Measurements from ENCODE around the gene NLK.
"Not testable (repeated sequence)": the region's sequence is repeated elsewhere in the genome, so short reads cannot be mapped to it uniquely, and the experiment has no call there.

Gene NLK

DNA sequence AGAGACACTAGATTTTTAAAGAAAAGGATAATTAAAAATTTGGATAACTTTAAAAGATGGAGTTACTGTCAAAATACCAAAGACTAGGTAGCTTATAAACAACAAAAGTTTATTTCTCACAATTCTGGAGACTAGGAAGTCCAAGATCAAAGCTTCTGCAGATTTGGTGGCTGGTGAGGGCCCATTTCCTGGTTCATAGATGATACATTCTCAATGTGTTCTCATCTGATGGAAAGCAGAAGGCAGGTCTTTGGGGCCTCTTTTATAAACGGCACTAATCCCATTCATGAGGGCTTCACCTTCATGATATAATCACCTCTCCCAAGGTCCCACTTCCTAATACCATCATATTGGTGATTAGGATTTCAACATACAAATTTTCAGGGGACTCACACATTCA lies 33.7 kb downstream of the NLK start:
- DNase-seq: no peak

DNA sequence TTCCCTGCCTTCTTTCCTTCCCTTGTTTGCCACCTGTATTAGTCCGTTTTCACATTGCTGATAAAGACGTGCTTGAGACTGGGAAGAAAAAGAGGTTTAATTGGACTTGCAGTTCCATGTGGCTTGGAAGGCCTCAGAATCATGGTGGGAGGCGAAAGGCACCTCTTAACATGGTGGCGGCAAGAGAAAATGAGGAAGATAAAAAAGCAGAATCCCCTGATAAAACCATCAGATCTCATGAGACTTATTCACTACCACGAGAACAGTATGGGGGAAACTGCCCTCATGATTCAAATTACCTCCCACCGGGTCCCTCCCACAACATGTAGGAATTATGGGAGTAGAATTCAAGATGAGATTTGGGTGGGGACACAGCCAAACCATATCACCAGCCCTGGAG lies 34.7 kb downstream of the NLK start:
- not testable (repeated sequence) for DNase-seq

DNA sequence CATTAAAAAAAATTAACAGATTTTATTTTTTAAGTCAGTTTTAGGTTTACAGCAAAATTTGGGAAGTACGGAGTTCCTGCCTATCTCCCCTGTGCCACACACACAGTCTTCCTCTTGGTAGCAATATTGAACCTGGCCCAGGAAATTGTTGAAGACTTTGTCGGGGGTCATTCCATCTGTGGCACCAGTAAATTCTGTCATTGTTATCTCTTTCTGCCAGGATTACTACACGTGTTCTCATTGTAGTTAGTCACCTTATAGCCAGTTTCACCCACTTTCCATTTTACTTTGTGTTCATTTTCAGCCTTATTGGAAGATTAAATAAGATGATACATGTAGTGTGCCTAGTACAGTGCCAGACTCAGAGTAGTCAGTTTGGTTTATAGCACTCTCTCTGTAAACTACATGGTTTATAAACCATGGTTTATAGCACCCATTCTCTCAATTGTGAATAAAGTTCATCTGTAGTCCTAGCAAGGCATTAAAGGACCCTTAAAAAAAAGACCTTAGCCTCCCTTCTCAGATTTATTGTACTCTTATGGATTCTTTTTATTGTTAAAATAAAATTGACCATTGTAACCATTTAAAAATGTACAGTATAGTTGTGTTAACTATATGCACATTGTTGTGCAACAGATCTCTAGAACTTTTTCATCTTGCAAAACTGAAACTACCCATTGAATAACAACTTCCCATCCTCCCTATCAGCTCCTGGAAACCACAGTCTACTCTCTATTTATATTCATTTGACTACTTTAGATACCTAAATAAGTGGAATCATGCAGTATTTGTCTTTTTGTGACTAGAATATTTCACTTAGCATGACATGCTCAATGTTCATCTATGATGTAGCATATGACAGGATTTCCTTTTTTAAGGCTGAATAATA lies 36.1 kb downstream of the NLK start:
- DNase-seq: no peak

DNA sequence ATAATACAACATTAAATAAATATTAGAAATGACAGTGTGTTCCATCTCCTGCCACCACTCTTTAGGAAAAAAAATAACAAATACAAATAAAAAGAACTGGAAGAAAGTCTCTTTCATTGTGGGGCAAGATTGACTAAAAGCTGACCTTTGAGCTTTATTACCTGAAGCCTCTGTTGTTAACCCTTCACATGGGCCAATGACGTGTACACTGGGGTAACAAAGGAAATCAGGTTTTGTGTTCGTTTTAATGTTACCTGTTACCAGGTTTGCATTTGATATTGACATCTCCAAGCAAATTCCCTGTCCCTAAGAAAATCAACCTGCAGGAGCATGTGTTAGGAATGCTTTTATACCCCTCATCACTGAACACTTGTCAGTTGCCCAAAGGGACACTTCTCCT lies 39.0 kb downstream of the NLK start:
- DNase-seq: no peak

DNA sequence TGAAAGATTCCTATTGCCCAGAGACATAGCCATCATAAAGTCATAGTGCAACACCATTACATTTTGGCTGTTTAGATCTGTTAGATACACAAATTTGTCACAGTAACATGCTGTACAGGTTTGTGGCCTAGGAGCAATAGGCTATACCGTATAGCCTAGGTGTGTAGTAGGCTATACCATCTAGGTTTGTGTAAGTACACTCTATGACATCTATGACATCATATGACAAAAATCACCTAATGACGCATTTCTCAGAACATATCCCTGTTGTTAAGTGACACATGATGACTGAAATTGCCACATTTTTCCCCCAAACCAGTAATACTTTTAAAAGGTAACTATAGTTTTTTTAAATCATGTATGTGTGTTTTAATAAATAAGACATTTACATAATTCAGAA lies 43.3 kb downstream of the NLK start:
- DNase-seq: no peak

DNA sequence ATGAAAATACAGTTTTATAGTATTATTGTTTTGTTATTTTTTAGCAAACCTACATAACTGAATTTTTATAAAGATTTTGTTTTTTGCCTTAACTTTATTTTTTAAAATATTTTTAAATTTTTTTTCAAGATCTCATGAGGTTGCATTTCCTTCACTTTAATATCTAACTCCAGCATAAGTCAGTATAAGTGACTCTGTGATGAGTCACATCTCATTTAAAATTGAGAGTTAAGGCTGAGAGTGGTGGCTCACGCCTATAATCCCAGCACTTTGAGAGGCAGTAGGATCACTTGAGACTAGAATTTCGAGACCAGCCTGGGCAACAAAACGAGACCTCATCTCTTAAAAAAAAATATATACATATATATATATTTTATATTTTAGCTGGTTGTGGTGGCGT lies 44.0 kb downstream of the NLK start:
- no peak for DNase-seq

DNA sequence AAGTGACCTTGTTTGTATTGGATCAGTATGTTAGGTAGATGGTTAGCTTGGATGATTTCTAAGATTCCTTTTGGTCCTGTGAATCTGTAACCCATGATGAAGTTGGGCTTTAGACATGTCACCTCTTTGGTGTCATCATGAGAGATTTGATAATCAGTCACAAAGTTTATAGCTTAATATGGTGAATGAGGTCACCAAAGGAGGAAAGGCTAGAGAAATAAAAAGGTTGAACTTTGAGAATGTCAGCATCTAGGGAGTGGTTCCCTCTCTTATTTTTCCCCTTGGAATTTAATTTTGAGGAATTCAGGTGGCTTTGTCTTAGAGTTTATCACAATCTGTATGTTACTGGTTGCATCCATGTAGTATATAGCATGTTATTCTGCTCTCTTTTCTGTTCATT lies 45.3 kb downstream of the NLK start:
- no peak for DNase-seq

DNA sequence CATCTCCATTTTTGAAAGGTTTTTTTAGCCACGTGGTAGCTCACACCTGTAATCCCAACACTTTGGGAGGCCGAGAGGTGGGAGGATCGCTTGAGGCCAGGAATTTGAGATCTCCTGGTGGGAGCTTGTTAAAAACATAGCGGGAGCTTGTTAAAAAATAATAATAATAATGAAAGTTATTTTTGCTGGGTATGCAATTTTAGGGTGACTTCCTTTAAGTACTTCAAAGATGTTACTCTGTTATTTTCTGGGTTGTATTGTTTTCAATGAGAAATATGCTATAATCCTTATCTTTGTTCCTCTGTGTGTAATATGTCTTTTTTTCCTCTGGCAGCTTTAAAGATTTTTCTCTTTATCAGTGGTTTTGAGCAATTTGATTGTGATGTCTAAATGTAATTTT lies 48.1 kb downstream of the NLK start:
- DNase-seq: no peak

DNA sequence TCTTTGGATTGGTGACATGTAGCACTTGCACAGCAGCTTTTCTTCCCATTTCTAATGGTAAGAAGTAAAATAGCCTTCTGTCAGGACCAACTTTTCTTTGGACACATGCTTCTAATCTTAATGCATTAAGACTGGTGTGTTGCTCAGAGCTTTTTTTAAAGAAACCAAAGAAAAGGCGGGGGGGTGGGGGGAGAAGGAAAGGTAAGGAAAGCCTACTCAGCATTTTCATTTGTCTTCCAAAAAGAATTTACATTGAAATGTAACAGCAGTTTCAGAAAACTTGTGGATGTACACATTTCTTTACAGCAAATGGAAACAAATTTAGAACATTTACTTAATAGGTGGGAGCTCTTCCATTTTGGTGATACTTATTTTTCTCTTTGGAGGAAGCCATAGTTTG lies 49.6 kb downstream of the NLK start:
- no peak for DNase-seq

DNA sequence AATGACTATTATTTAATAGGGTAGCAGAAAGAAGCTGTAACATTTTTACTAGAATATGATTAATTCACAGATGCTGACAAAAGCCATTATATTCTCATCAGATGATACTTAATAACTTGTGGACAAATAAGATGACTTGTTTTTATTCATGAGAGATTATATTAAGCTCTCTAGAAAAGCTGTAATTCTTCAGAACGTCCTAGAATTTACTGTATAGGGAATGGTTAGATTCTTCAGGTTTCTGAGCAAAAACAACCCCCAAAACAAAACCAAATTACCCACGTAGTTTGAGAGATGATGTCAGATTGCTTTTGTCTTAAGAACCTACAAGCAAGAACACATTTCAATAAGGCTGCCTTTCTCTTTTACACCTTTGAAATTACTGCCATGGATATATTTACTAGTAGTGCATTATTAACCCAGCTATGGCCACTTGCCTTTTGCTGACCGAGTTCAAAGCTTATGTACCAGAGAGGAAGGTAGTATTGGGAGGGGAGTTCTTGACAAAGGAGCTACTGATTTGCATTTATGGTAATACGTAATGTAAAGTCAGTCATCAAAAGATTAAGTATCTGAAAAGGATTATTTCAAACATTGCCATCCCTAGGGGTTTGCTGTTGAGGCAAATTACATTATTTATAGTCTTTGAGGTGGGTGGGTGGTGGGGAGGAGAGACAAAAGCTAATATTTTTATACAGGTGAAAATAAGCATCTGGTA lies 51.7 kb downstream of the NLK start:
- no peak for DNase-seq

DNA sequence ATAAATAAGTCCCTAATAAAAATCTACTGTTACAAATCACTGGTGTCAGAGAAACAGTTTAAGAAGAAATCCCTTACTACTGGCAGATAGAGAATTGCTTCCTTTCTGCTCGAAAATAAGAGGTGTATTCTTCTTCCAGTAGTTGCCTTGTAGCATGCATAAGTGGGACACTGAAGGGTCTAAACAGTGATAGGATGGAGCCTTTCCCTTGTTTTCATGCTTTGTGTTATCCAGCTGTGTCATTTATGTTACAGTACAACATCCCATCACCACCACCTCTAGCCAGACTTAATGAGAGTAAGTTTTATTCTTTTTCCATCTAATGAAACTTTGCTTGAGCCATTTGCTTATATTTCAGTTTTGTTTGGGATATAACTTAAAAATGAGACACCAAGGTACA lies 54.3 kb downstream of the NLK start:
- no peak for DNase-seq

DNA sequence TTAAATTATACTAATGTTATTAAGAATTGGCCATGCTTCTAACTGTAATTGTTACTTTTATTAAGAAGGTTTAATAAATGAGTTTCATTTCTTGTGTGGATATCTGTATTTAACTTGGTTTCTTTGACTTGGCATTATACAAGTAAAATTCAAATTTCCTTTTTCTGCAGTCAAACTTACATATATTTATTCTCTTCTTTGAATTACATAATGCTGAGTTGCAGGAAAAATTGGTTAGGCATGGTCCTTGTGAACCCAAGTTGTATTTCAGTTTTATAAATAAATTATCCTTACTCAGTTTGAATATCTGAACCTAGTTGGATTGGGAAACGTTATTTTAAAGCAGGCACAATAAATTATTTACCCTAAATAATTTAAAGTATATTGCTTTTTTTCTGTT lies 54.8 kb downstream of the NLK start:
- no peak for DNase-seq

DNA sequence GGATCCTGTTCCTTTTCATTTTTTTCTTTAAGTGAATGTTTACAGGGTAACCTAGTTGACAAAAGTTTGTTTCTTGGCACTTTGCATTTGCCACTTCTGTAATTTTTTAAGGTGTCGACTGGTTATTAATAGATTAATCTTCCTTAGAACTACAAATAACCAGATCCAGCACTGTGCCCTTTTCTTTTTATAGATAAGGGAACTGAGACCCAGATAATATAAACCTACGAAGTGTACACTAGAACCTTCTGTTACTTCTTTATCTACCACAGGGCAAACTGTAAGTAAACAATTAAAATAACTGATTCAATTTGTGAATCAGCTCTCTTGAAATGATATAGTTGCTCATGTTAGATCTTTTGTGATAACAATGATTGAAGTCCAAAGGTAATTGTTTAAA lies 55.4 kb downstream of the NLK start:
- DNase-seq: no peak

DNA sequence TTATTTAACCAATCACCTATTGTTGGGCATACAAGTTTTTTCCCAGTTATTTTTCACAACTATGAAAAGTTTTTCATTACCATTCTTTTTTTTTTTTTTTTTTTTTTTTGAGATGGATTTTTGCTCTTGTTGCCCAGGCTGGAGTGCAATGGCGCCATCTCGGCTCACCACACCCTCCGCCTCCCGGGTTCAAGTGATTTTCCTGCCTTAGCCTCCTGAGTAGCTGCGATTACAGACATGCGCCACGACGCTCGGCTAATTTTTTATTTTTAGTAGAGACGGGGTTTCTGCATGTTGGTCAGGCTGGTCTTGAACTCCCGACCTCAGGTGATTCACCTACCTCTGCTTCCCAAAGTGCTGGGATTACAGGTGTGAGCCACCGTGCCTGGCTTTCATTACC lies 56.1 kb downstream of the NLK start:
- not testable (repeated sequence) for DNase-seq

DNA sequence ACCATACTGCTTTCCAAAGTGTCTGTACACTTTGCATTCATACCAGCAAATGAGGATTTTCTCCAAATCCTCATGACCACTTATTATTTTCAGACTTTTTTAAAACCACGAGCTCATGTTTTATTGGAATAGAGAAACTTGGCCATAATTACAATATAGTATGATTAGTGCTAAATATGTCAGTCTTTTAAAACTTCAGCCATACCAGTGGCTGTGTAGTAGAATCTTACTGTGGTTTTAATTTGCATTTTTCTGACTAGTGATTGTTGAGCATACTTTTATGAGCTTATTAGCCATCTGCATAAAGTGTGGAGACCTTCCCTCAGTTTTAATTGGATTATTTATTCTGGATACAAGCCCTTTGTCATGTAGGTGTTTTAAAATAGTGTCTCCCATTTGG lies 57.8 kb downstream of the NLK start:
- DNase-seq: no peak

DNA sequence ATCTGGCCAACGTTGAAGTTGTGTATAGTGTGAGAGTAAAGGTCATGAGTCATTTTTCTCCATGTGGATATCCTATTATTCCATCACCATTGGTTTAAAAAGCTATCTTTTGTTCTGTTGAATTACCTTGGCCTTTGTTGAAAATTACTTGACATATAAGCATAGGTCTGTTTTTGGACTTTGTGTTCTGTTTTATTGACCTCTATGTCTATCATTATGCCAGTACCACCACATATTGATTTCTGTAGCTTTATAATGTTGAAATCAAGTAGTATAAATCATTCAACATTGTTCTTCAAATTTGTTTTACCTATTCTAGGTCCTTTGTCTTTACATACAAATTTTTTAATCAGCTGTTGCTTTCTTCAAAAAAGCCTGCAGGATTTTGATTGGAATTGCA lies 58.5 kb downstream of the NLK start:
- no peak for DNase-seq

DNA sequence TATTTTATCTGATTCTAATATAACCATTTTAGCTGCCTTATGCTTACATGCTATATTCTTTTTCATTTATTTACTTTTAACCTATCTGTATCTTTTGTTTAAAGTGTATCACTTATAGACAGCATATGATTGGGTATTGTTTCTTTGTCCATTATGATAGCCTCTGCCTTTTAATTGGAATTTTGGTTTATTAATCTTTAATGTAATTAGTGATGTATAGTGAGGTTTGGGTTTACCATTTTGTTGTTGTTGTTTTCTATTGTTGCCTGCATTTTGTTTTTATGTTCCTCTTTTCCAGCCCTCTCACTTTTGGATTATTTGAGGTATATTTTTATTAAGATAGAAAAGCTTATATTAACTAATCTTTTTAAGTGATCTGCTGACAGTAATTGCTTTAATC lies 59.4 kb downstream of the NLK start:
- DNase-seq: no peak

DNA sequence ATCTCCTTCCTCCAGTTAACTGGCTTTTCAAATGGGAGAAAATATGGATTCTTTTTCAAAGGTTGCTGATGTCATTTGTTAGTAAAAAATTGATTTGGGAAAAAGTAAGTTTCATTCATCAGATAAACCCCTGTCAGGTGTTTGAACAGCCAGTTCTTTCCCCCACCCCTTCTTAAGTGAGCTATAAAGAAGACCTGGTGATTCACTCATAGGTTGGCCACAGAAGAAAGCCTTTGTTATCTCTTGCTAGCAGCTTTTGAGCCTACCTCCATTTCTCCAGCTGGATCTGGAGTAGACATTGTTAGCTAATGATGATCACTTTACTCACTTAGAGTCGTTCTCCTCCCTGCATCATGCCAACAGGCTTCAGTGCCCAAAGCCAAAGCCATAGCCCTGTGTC lies 63.0 kb downstream of the NLK start:
- no peak for DNase-seq

DNA sequence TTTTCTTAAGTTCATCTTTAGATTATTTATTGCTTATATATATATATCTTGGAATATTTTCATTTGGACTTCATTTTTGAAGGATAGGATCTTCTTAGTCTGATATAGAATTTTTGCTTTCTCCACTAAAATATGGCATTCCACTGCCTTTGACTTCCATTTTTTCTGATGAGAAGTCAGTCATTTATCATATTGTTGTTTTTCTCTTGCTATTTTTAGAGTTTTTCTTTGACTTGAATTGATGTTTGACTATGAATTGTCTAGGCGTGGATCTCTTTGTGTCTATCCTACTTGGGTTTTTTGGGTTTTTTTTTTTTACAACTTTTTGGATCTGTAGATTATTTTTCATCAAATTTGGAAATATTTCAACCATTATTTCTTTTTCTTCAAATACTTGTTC lies 67.7 kb downstream of the NLK start:
- no peak for DNase-seq

DNA sequence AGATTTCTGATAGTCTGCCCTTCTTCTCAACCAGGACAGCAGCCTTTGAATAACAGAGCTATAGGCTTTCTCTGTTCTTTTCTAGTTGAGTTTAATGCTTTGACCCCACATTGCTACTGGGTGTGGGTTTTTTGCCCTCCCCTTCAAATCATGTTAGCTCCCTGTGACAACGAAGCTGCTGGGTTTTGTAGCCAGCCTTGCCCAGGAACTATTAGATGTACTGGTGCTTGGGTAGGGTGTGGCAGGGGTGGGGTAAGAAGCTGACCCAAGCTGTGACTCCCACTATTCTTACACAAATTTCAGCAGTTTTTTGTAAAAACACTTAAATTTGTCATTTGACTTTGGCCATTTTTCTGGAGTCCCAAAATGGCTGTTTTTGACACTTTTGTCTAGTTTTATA lies 69.7 kb downstream of the NLK start:
- DNase-seq: no peak

DNA sequence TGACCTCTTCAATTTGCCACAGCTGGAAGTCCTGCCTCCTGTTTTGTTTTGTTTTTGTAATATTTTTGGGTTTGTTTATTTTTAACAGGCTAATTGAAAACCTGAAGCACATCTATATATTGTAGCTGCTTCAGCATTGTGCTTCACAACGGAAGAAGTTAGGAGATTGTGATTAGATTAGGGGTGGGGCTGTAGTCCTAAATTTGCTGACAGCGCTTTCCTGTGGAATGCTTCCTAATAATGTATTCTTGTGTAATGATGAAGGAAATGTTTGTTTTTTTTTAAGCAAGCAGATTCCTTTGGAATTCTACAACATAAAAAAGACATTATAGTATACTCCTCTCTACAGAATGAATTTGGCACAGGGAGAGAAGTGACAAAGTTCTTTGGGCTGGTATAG lies 70.1 kb downstream of the NLK start:
- no peak for DNase-seq

DNA sequence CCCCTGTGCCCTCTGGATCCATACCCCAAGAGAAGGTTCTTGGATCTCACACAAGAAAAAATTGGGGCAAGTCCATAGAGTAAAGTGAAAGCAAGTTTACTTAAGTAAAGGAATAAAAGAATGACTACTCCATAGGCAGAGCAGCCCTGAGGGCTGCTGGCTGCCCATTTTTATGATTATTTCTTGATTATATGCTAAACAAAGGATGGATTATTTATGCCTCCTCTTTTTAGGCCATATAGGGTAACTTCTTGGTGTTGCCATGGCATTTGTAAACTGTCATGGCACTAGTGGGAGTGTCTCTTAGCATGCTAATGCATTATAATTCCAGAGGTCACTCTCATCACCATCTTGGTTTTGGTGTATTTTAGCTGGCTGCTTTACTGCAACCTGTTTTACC lies 70.8 kb downstream of the NLK start:
- DNase-seq: no peak

DNA sequence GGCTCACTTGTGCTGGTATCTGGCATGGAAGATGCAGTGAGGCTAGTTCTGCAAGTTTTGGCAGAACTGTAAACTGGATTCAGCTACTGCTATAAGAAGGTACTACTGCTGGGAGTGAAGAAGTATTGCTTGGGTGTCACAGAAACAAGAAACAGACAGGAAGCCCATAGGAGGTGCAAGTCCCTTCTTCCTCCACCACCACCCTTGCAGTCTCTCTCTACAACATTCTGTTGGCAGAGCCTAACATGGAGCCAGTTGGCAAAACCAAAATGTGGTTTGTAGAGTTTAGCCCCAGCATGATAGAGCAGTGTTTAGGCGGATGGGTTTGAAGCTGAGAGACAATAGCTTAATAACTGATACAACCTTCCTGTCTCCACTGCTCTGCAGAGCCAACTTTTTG lies 72.6 kb downstream of the NLK start:
- DNase-seq: no peak

DNA sequence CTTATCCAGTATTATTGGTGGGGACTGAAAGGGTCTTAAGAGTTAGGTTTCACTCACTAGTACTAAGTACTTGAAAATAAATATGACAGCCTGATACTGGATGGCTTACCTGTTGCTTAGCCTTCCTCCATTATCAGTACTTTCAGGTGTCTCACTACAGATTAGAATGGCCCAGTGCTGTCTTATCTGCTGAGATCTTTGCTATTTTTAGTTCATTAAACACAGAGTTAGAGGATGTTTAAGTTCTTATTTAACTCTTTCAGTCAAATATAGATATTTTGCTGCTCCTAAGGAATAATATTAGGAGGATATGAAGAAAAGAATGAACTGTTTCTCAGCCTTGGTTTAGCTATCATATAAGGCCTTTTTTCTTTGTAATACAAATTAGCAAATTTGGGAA lies 74.8 kb downstream of the NLK start:
- no peak for DNase-seq

DNA sequence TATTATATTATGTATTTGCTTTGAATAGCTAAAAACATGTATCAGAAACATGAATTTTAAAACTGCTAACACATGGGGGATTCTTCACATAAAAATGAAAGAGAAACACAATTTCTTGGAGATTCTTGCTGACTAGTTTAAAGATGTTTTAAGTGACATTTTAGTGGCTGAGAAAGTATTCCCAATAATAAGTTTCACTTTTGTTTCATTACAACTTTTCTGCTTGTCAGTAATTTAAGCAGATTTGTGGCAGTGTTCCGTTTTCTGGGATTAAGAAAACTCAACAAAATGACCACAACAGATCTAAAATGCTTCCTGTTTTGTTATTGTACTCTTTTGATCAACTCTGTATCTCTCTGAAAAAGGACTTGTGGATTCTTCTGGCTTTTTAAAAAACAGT lies 75.9 kb downstream of the NLK start:
- DNase-seq: no peak
